GM23248 (cell line): ENCODE results near the gene GAREM1.

Experiments used
- EZH2 ChIP-seq: fragments of 200-600 bp; sonication (generic); IDR thresholded peaks from 2 replicates; pipeline ENCODE4 v1.6.1; 2018; ENCODE audit warnings: antibody characterized with exemption, mild to moderate bottlenecking; ENCODE audit not compliant: insufficient read depth, poor library complexity, severe bottlenecking
- EZH2phosphoT487 ChIP-seq: fragments of 200-600 bp; sonication (generic); IDR thresholded peaks from 2 replicates; pipeline ENCODE4 v1.6.1; 2018; ENCODE audit warnings: antibody characterized with exemption, moderate library complexity, mild to moderate bottlenecking, low read depth; ENCODE audit not compliant: insufficient read depth

DNA sequence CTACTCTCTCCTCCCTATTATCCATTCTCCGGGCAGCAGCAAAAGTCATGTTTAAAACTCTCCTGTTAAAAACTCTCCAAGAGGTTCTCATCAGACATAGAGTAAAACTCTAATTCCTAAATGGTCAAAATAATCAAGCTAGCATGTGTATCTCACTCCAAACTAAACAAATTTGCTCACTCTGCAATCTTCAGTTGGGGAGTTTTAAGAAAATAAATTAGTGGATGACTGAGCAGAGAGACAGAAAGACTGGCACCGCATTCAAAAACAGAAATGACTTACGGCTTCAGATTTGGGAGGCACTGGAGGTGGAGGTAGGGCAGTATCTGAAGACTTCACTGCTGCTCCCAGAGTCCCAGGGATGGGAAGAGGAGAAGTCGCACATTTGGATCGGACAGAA is 183.9 kb downstream of the GAREM1 start:
- TF ChIP-seq EZH2phosphoT487 (no peak), EZH2 (no peak)
